HepG2 (cell line): Measurements from ENCODE around the gene NT5C2. TPM values are rescaled to one million over a fixed set of nuclear protein-coding genes. Genes with fewer than 3 reads are reported as not detected.

Experiments used
- BRD4 ChIP-seq: sonication (generic); formaldehyde crosslinking; IDR thresholded peaks from 2 replicates; pipeline ENCODE4 v1.4.0; 2020; ENCODE audit warnings: missing genetic modification reagents
- DMAP1 ChIP-seq: IDR thresholded peaks from 2 replicates; pipeline ENCODE4 v1.6.1; 2016
- DNMT3B ChIP-seq: conservative IDR thresholded peaks from 2 replicates; pipeline ENCODE4 v1.6.1; 2016; ENCODE audit warnings: missing biosample characterization, control low read depth
- GATAD1 ChIP-seq: IDR thresholded peaks from 2 replicates; pipeline ENCODE4 v1.6.1; 2016; ENCODE audit warnings: missing genetic modification reagents, missing compliant biosample characterization
- HOXA9 ChIP-seq: sonication (generic); formaldehyde crosslinking; IDR thresholded peaks from 2 replicates; pipeline ENCODE4 v1.8.1; 2022; ENCODE audit warnings: missing genetic modification reagents, mild to moderate bottlenecking, moderate library complexity, borderline replicate concordance
- KDM5B ChIP-seq: sonication (generic); formaldehyde crosslinking; IDR thresholded peaks from 2 replicates; pipeline ENCODE4 v1.4.0; 2020; ENCODE audit warnings: missing genetic modification reagents, mild to moderate bottlenecking, borderline replicate concordance
- NPAS2 ChIP-seq: sonication (generic); formaldehyde crosslinking; IDR thresholded peaks from 2 replicates; pipeline ENCODE4 v1.8.0; 2022; ENCODE audit warnings: mild to moderate bottlenecking, missing genetic modification reagents, borderline replicate concordance
- PHF21A ChIP-seq: sonication (generic); formaldehyde crosslinking; IDR thresholded peaks from 2 replicates; pipeline ENCODE4 v1.5.0; 2020; ENCODE audit warnings: mild to moderate bottlenecking, missing genetic modification reagents
- TBP ChIP-seq: sonication (generic); formaldehyde crosslinking; IDR thresholded peaks from 2 replicates; pipeline ENCODE4 v1.5.0; 2020; ENCODE audit warnings: missing genetic modification reagents
- ZBTB38 ChIP-seq: sonication (generic); formaldehyde crosslinking; IDR thresholded peaks from 2 replicates; pipeline ENCODE4 v1.5.1; 2020; ENCODE audit warnings: mild to moderate bottlenecking, missing genetic modification reagents
- ZFP36L1 ChIP-seq: sonication (generic); formaldehyde crosslinking; IDR thresholded peaks from 2 replicates; pipeline ENCODE4 v1.8.0; 2022; ENCODE audit warnings: mild to moderate bottlenecking, missing genetic modification reagents, moderate library complexity
- ZFP90 ChIP-seq: sonication (generic); formaldehyde crosslinking; IDR thresholded peaks from 2 replicates; pipeline ENCODE4 v1.8.0; 2022; ENCODE audit warnings: missing genetic modification reagents, mild to moderate bottlenecking, inconsistent platforms, borderline replicate concordance
- ZNF572 ChIP-seq: sonication (generic); formaldehyde crosslinking; IDR thresholded peaks from 2 replicates; pipeline ENCODE4 v1.5.1; 2020; ENCODE audit warnings: mild to moderate bottlenecking, missing genetic modification reagents
- ZNF660 ChIP-seq: sonication (generic); formaldehyde crosslinking; IDR thresholded peaks from 2 replicates; pipeline ENCODE4 v1.5.1; 2020; ENCODE audit warnings: mild to moderate bottlenecking, low read depth, missing genetic modification reagents, borderline replicate concordance
- ZNF776 ChIP-seq: sonication (generic); formaldehyde crosslinking; IDR thresholded peaks from 2 replicates; pipeline ENCODE4 v1.4.0; 2020; ENCODE audit warnings: mild to moderate bottlenecking, missing genetic modification reagents
- ZNF777 ChIP-seq: sonication (generic); formaldehyde crosslinking; IDR thresholded peaks from 2 replicates; pipeline ENCODE4 v1.4.0; 2020; ENCODE audit warnings: missing genetic modification reagents
- polyA plus RNA-seq, 8 experiments: library from polyadenylated mRNA; depleted of rRNA in 3 of 8; stranded (reverse) in 7 of 8; unstranded in 1 of 8; fragments of >200 nt; fragmentation: Illumina TruSeq in 4 of 8; extraction: Trizol in 4 of 8; gene quantifications; 2 replicates each; pipeline versions ENCODE4 v1.2.1 to v1.2.3, GENCODE V29; 2011 to 2016; ENCODE audit warnings: low read depth in 4 of 8, missing spikeins in 1 of 8, mixed read lengths in 1 of 8; ENCODE audit not compliant: insufficient read depth in 1 of 8
- total RNA-seq, 5 experiments: library from RNA; depleted of rRNA; stranded (reverse); fragments of >200 nt; fragmentation: Illumina TruSeq; extraction: Trizol; gene quantifications; 2 replicates each; pipeline ENCODE4 v1.2.3, GENCODE V29; 2016; ENCODE audit warnings: low read depth in 1 of 5
- TF ChIP-seq, protein P1 (sequence below): sonication (generic); formaldehyde crosslinking; IDR thresholded peaks from 2 replicates; pipeline ENCODE4 v1.5.0; 2020; ENCODE audit warnings: mild to moderate bottlenecking, missing genetic modification reagents
- TF ChIP-seq, protein P2 (sequence below): sonication (generic); formaldehyde crosslinking; IDR thresholded peaks from 2 replicates; pipeline ENCODE4 v1.4.0; 2020; ENCODE audit warnings: missing genetic modification reagents
- TF ChIP-seq, protein P3 (sequence below): IDR thresholded peaks from 2 replicates; pipeline ENCODE4 v1.6.1; 2016
- TF ChIP-seq, protein P4 (sequence below): sonication (generic); IDR thresholded peaks from 2 replicates; pipeline ENCODE4 v1.6.1; 2016; ENCODE audit warnings: low read depth, borderline replicate concordance
- TF ChIP-seq, protein P5 (sequence below): sonication (generic); formaldehyde crosslinking; conservative IDR thresholded peaks from 2 replicates; pipeline ENCODE4 v1.4.0; 2020; ENCODE audit warnings: missing genetic modification reagents

NT5C2 gene
- total and polyA plus RNA-seq, 2 of the 13 experiments (the other 11 are each of a cell fraction or from before 2014, with no cell fraction given) = 40.6 to 55.2 TPM

DNA sequence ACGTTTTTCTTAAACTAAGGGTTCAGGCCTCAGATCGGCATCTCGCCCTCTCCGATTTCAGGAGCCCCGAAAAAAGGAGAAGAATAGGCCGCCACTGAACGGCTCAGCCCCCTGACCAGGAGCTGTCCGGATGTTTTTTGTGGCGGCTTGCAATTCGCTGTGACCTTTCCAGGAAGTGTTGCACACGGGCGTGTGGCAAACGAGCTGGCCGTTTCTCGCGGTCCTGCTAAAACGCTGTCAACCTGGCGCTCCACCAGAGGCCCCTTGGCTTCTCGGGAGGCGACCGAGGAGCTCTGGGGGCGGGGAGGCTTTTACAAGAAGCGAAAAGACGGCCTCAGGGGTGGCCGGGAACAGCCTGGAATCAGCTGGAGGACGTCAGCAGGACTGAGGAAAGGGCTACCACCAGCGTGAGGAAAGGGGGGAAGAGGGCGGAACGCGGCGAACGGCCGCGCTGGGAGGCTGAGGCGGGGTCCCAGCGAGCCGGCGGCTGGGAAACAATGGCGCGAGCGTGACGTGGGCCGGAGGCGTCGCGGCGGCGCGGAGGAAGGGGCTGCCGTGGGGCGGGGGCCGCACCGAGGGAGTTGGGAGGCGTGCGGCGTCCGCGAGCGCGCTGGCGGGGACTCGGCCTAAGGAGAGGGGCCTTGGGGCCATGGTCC lies 493 bp downstream of the NT5C2 start (continued):
- TF ChIP-seq, protein P1, sequence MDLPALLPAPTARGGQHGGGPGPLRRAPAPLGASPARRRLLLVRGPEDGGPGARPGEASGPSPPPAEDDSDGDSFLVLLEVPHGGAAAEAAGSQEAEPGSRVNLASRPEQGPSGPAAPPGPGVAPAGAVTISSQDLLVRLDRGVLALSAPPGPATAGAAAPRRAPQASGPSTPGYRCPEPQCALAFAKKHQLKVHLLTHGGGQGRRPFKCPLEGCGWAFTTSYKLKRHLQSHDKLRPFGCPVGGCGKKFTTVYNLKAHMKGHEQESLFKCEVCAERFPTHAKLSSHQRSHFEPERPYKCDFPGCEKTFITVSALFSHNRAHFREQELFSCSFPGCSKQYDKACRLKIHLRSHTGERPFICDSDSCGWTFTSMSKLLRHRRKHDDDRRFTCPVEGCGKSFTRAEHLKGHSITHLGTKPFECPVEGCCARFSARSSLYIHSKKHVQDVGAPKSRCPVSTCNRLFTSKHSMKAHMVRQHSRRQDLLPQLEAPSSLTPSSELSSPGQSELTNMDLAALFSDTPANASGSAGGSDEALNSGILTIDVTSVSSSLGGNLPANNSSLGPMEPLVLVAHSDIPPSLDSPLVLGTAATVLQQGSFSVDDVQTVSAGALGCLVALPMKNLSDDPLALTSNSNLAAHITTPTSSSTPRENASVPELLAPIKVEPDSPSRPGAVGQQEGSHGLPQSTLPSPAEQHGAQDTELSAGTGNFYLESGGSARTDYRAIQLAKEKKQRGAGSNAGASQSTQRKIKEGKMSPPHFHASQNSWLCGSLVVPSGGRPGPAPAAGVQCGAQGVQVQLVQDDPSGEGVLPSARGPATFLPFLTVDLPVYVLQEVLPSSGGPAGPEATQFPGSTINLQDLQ = peak; percentile 60; the same call in 1 of the 2 replicates
- TF ChIP-seq NPAS2 (CRISPR knock-in tag) (no peak), DNMT3B (CRISPR knock-in tag) (no peak), KDM5B (CRISPR knock-in tag) (peak; percentile 88), PHF21A (peak; percentile 54; the same call in 1 of the 2 replicates), ZNF660 (no peak), ZNF777 (peak; percentile 45; the same call in 1 of the 2 replicates), GATAD1 (peak; percentile 58), HOXA9 (CRISPR knock-in tag) (peak; percentile 40; the same call in 1 of the 2 replicates), ZNF572 (CRISPR knock-in tag) (peak; percentile 82; the same call in 1 of the 2 replicates), ZBTB38 (peak; percentile 52; the same call in 1 of the 2 replicates), ZFP90 (CRISPR knock-in tag) (peak; percentile 54; the same call in 1 of the 2 replicates), TBP (CRISPR knock-in tag) (no peak), ZFP36L1 (CRISPR knock-in tag) (peak; percentile 83; the same call in 1 of the 2 replicates), BRD4 (0 out of 2 replicates have a peak, but pooled peaks have one; percentile 24), ZNF776 (peak; percentile 65; the same call in 1 of the 2 replicates), DMAP1 (CRISPR knock-in tag) (peak; percentile 82; the same call in 1 of the 2 replicates)
- TF ChIP-seq, protein P2, sequence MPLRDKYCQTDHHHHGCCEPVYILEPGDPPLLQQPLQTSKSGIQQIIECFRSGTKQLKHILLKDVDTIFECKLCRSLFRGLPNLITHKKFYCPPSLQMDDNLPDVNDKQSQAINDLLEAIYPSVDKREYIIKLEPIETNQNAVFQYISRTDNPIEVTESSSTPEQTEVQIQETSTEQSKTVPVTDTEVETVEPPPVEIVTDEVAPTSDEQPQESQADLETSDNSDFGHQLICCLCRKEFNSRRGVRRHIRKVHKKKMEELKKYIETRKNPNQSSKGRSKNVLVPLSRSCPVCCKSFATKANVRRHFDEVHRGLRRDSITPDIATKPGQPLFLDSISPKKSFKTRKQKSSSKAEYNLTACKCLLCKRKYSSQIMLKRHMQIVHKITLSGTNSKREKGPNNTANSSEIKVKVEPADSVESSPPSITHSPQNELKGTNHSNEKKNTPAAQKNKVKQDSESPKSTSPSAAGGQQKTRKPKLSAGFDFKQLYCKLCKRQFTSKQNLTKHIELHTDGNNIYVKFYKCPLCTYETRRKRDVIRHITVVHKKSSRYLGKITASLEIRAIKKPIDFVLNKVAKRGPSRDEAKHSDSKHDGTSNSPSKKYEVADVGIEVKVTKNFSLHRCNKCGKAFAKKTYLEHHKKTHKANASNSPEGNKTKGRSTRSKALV (CRISPR knock-in tag) = 0 out of 2 replicates have a peak, but pooled peaks have one; percentile 45
- TF ChIP-seq, protein P3, sequence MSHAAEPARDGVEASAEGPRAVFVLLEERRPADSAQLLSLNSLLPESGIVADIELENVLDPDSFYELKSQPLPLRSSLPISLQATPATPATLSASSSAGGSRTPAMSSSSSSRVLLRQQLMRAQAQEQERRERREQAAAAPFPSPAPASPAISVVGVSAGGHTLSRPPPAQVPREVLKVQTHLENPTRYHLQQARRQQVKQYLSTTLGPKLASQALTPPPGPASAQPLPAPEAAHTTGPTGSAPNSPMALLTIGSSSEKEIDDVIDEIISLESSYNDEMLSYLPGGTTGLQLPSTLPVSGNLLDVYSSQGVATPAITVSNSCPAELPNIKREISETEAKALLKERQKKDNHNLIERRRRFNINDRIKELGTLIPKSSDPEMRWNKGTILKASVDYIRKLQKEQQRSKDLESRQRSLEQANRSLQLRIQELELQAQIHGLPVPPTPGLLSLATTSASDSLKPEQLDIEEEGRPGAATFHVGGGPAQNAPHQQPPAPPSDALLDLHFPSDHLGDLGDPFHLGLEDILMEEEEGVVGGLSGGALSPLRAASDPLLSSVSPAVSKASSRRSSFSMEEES (CRISPR knock-in tag) = 0 out of 2 replicates have a peak, but pooled peaks have one; percentile 50
- TF ChIP-seq, protein P4, sequence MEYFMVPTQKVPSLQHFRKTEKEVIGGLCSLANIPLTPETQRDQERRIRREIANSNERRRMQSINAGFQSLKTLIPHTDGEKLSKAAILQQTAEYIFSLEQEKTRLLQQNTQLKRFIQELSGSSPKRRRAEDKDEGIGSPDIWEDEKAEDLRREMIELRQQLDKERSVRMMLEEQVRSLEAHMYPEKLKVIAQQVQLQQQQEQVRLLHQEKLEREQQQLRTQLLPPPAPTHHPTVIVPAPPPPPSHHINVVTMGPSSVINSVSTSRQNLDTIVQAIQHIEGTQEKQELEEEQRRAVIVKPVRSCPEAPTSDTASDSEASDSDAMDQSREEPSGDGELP = peak; percentile 71; the same call in 1 of the 2 replicates
- TF ChIP-seq, protein P5, sequence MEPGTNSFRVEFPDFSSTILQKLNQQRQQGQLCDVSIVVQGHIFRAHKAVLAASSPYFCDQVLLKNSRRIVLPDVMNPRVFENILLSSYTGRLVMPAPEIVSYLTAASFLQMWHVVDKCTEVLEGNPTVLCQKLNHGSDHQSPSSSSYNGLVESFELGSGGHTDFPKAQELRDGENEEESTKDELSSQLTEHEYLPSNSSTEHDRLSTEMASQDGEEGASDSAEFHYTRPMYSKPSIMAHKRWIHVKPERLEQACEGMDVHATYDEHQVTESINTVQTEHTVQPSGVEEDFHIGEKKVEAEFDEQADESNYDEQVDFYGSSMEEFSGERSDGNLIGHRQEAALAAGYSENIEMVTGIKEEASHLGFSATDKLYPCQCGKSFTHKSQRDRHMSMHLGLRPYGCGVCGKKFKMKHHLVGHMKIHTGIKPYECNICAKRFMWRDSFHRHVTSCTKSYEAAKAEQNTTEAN (CRISPR knock-in tag) = peak; percentile 92
